ENCODE measurements around the gene GRM7.

DNA sequence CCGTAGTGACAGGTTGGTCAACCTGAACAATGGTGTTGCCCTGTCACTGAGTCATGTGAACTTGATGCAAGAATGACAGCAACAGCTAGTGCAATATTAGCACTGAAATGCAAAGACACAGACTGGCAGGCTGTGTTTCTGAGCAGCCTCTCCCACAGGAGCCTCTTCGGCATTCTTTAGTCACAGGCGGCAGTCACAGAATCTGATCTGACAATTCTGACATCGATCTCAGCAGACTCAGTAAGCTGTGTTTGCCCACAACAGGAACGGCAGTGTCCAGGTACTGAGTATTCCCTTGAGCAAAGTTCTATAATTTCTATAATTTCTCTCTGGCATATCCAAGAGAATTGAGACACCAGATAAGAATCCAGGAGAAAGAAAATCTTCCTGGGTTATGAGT is 776.8 kb downstream of the GRM7 start:
- no peak for TF ChIP-seq CTCF (IDR thresholded peaks at IDR 0.05)
- no peak for TF ChIP-seq POLR2A (IDR thresholded peaks at IDR 0.05)

Data from adrenal gland (tissue), 5 donors.